ENCODE data around the gene ARID1B.

The ARID1B gene

GRCh38 chr6:156806155-156806554 is 29.0 kb downstream of the ARID1B start:
- H3K27me3 ChIP-seq = no peaks in the 10 kb centered on the region
- H3K4me1 ChIP-seq = peaks cover 20% of the 10 kb centered on the region
- no peak for TF ChIP-seq CTCF (IDR thresholded peaks at IDR 0.05; ENCODE audit: low read depth, low read length)

GRCh38 chr6:156807028-156807427 is 29.9 kb downstream of the ARID1B start:
- Histone ChIP-seq H3K36me3 (peaks cover 6% of the 10 kb centered on the region; the same call in 1 of the 2 replicates), H3K4me3 (ENCODE audit: low read depth, low read length) (no peak overlapping the region), H3K27me3 (no peaks in the 10 kb centered on the region), H3K9me3 (no peaks in the 10 kb centered on the region), H3K4me1 (peaks cover 20% of the 10 kb centered on the region)
- no peak for TF ChIP-seq CTCF (IDR thresholded peaks at IDR 0.05; ENCODE audit: low read depth, low read length)
- peak; percentile 27 for DNase-seq

More at GRCh38 chr6:156806155-156806554, 29.0 kb downstream of the ARID1B start:
- no peak overlapping the region for H3K4me3 ChIP-seq (ENCODE audit: low read depth, low read length)
- DNase-seq = no peak
- peaks cover 6% of the 10 kb centered on the region; the same call in 1 of the 2 replicates for H3K36me3 ChIP-seq
- H3K9me3 ChIP-seq = no peaks in the 10 kb centered on the region

GRCh38 chr6:156807795-156808194 is 30.6 kb downstream of the ARID1B start:
- DNase-seq = no peak
- H3K27me3 ChIP-seq = no peaks in the 10 kb centered on the region
- H3K4me3 ChIP-seq (ENCODE audit: low read depth, low read length) = peak overlapping the region; percentile 18
- no peaks in the 10 kb centered on the region for H3K9me3 ChIP-seq
- no peak for TF ChIP-seq CTCF (IDR thresholded peaks at IDR 0.05; ENCODE audit: low read depth, low read length)
- H3K4me1 ChIP-seq = peaks cover 20% of the 10 kb centered on the region
- H3K36me3 ChIP-seq = peaks cover 6% of the 10 kb centered on the region; the same call in 1 of the 2 replicates

- DNase-seq = peak; percentile 45
- no peaks in the 10 kb centered on the region for H3K27me3 ChIP-seq
- H3K4me1 ChIP-seq = peaks cover 20% of the 10 kb centered on the region
- no peak for TF ChIP-seq CTCF (IDR thresholded peaks at IDR 0.05; ENCODE audit: low read depth, low read length)
- H3K36me3 ChIP-seq = peaks cover 6% of the 10 kb centered on the region; the same call in 1 of the 2 replicates
- H3K4me3 ChIP-seq (ENCODE audit: low read depth, low read length) = peak overlapping the region; percentile 18
- H3K9me3 ChIP-seq = no peaks in the 10 kb centered on the region
These were observed 31.1 kb downstream of the ARID1B start for GRCh38 chr6:156808287-156808686.

GRCh38 chr6:156809034-156809433 is 31.9 kb downstream of the ARID1B start:
- H3K4me1 ChIP-seq = peaks cover 20% of the 10 kb centered on the region
- DNase-seq = peak; percentile 32

More at GRCh38 chr6:156809034-156809433, 31.9 kb downstream of the ARID1B start:
- Histone ChIP-seq H3K9me3 (no peaks in the 10 kb centered on the region), H3K4me3 (ENCODE audit: low read depth, low read length) (no peak overlapping the region), H3K27me3 (no peaks in the 10 kb centered on the region), H3K36me3 (peaks cover 6% of the 10 kb centered on the region; the same call in 1 of the 2 replicates)
- TF ChIP-seq CTCF (IDR thresholded peaks at IDR 0.05; ENCODE audit: low read depth, low read length) = no peak
